HPDE6-E6E7 (cell line): ENCODE measurements around the gene SRRD.
A peak's percentile ranks its signal among the peaks of the same experiment; 100 is the strongest.

Experiments used
- DNase-seq: peaks from one replicate; pipeline ENCODE4 v3.0.0; 2011; ENCODE audit warnings: missing footprints; ENCODE audit errors: extremely low spot score

The SRRD gene

GRCh38 chr22:26483043-26483438 lies 636 bp upstream of the SRRD start:
- DNase-seq: no peak

DNA sequence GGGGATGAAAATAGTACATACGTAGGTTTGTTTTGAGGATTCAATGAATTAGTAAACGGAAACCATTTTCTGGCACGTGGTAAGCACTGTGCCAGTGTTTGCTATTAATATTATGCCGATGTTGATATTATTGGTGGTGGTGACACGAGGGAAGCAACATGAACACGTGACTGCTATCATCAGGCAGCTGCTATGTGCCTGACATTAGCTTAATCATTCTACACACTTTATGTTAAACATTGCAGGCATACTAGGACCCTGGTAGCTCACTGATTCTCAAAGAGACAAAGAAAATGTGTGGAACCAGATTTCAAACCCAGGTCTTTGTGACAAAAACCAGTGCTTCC lies 656 bp downstream of the SRRD start:
- DNase-seq: no peak

- no peak for DNase-seq
Measured at GRCh38 chr22:26485013-26485412, 1.3 kb downstream of the SRRD start.

DNA sequence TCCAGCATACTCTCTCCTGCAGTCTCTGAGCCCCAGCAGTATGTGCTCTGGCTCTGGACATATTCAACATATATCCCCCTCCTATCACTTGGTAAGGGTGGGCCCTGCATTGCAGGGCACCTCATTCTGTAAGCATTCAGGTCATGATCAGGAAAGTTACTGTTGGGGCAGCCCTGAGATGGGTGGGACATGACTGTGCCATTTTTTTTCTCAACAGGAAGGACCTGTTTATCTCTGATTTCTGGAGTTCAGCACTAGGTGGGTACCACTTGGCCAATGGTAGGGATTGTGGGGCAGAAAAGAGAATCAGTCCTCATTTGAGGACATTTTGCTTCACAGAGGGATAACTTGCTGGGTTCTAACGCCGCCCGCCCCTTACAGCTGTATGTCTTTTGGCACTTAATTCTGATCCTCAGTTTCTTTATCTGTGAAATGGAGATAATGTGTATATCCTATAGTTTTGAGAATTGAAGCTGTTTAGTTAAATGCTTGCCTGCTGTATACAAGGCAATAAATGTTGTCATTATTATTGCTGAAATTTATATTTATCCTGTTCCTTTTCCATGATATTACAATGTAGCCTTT lies 2.2 kb downstream of the SRRD start:
- DNase-seq: no peak

- no peak for DNase-seq
Measured at GRCh38 chr22:26486394-26486793, 2.7 kb downstream of the SRRD start.

GRCh38 chr22:26487996-26488395 lies 4.3 kb downstream of the SRRD start:
- no peak for DNase-seq

GRCh38 chr22:26489447-26490036 lies 5.9 kb downstream of the SRRD start:
- DNase-seq: no peak

- DNase-seq: no peak
Measured at GRCh38 chr22:26492220-26492619, 8.5 kb downstream of the SRRD start.

- DNase-seq: no peak
Measured at GRCh38 chr22:26494506-26494905, 10.8 kb downstream of the SRRD start.

DNA sequence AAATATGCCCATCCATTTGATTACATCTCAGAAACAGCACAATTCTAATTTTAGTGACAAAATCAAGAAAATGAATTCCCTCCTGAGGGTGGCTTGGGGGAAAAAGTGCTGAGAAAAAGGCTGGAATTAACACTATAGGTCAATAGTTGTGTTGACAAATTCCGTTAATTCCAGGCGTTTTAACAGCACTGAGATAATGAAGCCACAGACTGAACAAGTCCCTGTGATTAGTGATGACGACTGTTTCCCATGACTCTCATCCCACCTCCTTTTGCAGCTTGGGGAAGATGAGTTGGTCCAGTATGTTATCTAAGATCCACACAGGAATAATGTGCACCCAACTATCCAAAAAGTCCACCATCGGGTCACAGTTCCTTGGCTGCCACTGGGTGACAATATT lies 12.8 kb downstream of the SRRD start:
- no peak for DNase-seq

DNA sequence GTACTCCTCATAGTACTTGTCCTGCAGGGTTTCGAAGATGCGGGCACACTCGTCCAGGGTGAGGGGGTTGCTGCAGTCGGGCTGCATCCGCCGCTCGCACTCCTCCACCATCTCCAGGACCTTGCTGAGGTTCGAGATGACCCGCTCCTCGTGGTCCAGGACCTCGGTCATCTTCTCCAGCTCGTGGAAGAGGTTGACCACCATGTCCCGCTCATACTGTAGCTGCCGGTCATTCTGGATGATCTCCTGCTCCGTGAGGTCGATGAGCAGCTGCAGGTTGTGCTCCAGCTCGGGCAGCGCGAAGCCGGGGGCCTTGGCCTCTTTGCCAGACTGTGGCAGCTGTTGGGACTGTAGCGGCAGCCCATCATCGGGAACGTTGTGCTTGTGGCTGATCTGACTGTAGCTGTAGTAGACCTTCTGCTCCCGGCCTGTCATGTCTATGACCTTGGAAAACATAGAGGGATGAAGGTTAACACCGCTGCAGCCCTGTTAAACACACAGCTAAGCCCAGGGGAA lies 15.6 kb downstream of the SRRD start:
- DNase-seq: no peak

- DNase-seq: no peak
Measured at GRCh38 chr22:26501996-26502395, 18.3 kb downstream of the SRRD start.

GRCh38 chr22:26502688-26503561 lies 19.2 kb downstream of the SRRD start:
- no peak for DNase-seq

GRCh38 chr22:26503758-26504157 lies 20.1 kb downstream of the SRRD start:
- DNase-seq: no peak

DNA sequence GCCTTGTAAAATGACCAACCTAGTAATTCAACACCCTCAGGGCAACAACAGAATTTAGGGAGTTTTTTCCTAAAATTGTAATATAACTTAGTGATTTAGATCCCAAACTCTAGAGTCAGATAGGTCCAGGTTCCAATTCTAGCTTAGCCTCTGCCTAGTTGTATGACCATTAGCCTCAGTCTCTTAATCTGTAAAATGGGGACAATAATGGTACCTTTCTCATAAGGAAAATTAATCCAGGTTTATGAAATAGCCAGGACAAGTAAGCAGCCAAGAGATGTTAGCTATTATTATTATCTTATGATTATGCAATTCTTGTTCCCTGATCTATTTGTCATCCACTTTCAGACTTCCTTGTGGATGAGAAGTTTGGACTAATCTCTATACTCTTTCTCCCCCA lies 24.5 kb downstream of the SRRD start:
- DNase-seq: no peak

DNA sequence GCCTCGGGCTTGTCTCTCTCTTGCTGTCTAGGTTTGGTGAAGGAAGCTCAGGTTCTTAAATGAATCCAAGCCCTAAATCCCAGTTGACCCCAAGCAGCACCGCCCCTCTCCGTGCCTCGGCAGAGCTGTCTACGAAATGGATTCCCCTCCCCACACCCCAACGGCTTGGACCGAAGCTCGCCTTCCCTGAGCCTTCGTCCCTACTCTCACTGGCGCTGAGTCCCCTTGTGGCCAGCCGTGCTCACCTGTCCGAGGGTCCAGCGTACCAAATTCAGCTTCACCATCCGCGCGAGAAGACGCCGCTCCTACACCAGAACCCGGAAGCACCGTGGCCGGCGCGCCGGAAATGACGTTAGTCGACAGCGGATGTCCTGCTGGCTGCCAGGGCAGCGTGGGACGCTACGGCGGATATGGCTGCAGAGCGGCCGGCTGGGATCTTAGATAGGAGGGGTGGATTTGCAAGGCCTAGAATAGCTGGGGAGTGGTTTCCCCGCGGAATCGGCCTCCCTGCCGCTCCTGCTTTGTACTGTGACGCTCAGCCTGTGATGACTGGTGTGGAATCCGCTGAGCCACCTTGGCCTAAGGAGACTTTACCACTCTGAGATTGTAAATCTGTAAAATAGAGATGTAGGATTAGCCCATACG lies 28.6 kb downstream of the SRRD start, which contains the start of gene TFIP11:
Gene TFIP11 (minus strand): TSS at position 325 of the 645 bp plus-strand sequence. CDS start 2,201 bp downstream, outside the sequence.
- DNase-seq: peak; percentile 96

DNA sequence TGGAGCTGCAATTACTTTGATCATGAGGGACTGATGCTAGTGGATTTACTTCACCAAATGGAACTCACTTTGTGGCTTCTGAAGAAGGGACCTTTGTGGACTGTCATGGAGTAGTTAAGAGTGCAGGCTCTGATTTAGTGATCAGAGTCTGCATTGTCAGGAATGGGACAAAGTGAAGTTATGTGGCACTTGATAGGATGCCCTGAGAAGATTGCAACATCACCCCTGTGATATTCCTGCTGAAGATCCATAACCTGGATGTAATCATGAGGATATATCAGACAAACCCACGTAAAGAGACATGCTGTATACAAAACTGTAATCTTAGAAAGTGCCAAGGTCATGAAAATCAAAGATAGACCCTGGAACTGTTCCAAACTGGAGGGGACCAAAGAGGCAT lies 30.2 kb downstream of the SRRD start:
- DNase-seq: no peak

GRCh38 chr22:26514419-26515161 lies 30.9 kb downstream of the SRRD start:
- no peak for DNase-seq

DNA sequence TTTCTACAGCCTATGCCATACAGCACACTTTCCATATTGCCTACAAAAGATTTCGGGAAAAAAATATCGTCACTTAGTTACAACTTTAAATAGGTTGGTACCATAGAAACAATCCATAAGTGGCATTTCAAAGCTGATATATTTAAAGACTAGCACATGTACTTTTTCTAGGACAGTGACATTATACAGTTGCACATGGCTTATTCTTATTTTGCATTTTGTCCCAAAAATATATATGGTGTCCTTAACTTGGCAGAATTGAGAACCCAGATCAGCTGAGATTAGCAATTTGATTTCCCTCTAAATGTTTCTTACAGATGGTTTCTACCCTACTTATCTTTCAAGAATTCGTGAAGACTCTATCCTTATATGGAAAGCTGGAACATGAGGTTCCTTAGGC lies 32.3 kb downstream of the SRRD start:
- DNase-seq: no peak

GRCh38 chr22:26516503-26516902 lies 32.8 kb downstream of the SRRD start:
- DNase-seq: no peak

- no peak for DNase-seq
Measured at GRCh38 chr22:26517429-26517828, 33.8 kb downstream of the SRRD start.

DNA sequence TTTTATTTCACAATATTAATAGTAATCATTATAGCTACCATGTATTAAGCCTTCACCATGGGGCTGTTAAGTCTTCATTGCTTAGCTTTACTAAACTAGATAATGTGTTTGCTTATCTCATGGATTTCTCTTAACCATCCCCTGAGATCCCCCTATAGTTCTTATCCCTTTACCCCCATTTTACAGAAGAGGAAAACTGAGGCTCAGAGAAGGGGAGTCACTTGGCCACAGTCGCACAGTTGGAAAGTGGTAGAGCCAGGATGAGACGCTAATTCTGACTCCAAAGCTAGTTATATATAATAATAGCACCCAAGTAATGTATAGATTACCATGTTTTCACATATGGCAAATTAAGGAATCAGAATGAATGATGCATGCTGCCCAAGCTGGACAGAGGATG lies 38.3 kb downstream of the SRRD start:
- DNase-seq: no peak
